GM13977 (cell line): ENCODE measurements around the gene PARD3.

Source experiments
- DNase-seq: peaks from one replicate; pipeline ENCODE4 v3.0.0; 2012; ENCODE audit warnings: low spot score
- CTCF ChIP-seq: IDR thresholded peaks from 2 replicates; pipeline ENCODE4 v1.5.1; 2012; ENCODE audit warnings: mild to moderate bottlenecking, control low read depth; ENCODE audit not compliant: insufficient read depth; ENCODE audit errors: extremely low read depth, missing control alignments
- in situ Hi-C: fragments of 300-500 bp; cut with MboI; formaldehyde crosslinking; loops from one replicate; pipeline ENCODE4 v1.12.0; 2022; ENCODE audit warnings: low sequenced_read_pairs, low pct_unique_long_range_greater_than_20kb, mixed read lengths, inconsistent platforms; ENCODE audit not compliant: unreplicated experiment

Gene PARD3

GRCh38 chr10:34389801-34390200, 425.3 kb downstream of the PARD3 start:
- TF ChIP-seq CTCF, result no peak
- in situ Hi-C loops, result no loop called here
- no peak for DNase-seq

- in situ Hi-C loops, result no loop called here
- TF ChIP-seq CTCF, result no peak
- no peak for DNase-seq
These were observed 428.2 kb downstream of the PARD3 start for GRCh38 chr10:34386921-34387320.

GRCh38 chr10:34384372-34384771, 430.7 kb downstream of the PARD3 start:
- no peak for TF ChIP-seq CTCF
- in situ Hi-C loops, result no loop called here
- no peak for DNase-seq

DNA sequence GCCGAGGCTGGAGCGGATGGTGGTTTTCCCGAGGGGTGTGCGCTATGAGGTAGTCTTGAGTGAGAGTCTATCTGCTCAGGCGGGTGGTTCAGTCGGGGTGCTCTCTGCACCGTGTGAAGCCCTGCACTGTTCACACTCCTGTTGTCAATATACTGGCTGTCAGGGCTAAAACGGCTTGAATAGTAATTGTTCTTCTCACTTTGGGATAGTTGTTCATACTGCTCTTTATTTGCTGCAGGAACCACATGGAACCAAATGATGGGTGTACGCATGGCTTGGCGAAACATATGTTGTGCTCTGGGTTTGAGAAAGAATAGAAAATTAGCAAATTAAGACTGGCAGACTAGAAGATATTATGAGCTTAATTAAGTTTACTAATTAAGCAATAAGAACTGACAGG, 432.5 kb downstream of the PARD3 start:
- in situ Hi-C loops, result no loop called here
- no peak for TF ChIP-seq CTCF
- no peak for DNase-seq

GRCh38 chr10:34380856-34381255, 434.2 kb downstream of the PARD3 start:
- in situ Hi-C loops, result no loop called here
- no peak for TF ChIP-seq CTCF
- DNase-seq, result no peak

DNA sequence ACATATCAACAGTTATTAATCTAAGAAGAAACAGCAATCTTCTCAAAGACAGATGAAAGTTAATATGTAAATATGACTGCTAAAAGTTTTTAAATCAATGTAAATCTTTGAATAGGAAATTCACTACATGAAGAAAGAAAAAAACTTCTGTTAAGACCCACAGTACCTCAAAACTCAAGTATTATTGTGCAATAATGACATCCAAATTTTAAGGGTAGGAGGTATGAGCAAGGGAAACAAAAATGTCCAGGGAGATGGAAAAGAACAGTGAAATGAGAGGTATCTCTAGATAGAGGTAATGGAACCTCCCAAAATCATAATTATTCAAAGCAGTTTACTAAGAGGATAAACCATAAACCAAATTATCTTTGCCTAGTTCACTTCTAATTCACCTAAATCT, 436.8 kb downstream of the PARD3 start:
- no peak for DNase-seq
- in situ Hi-C loops, result no loop called here
- TF ChIP-seq CTCF, result no peak

DNA sequence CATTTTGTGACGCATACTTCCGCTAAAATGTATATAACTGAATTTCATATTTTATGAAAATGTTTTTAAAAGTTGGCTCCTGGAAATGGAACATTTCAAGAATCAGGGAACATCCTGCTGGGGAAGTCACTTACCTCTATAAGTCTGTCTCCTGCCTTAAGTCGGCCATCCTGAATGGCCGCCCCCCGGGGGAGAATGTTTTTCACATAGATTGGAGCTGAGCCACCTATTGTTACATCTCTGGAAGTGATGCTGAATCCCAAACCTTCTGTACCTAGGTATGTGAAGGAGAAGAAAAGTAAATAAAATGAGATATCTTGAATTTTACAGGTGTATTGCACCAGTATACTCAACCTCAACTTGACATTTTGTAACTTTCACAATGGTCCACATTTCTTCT, 437.3 kb downstream of the PARD3 start:
- no peak for TF ChIP-seq CTCF
- no peak for DNase-seq
- in situ Hi-C loops, result no loop called here
